ENCODE measurements around the gene GALNS.

Gene GALNS

GRCh38 chr16:88770461-88771293 is 86.1 kb downstream of the GALNS start:
- DNase-seq (ENCODE audit: low spot score): no peak

GRCh38 chr16:88769617-88770460 is 86.9 kb downstream of the GALNS start:
- no peak for DNase-seq (ENCODE audit: low spot score)

GRCh38 chr16:88768071-88768783 is 88.5 kb downstream of the GALNS start:
- no peak for DNase-seq (ENCODE audit: low spot score)

- no peak for DNase-seq (ENCODE audit: low spot score)
Measured at GRCh38 chr16:88767546-88768070, 89.1 kb downstream of the GALNS start.

GRCh38 chr16:88766975-88767374 is 89.8 kb downstream of the GALNS start:
- DNase-seq (ENCODE audit: low spot score): no peak

- no peak for DNase-seq (ENCODE audit: low spot score)
Measured at GRCh38 chr16:88764913-88765349, 91.8 kb downstream of the GALNS start.

- no peak for DNase-seq (ENCODE audit: low spot score)
Measured at GRCh38 chr16:88764080-88764479, 92.7 kb downstream of the GALNS start.
